GM12891 (cell line): Measurements from ENCODE around the gene HMCN1.

Experiments
- POLR2A ChIP-seq: IDR thresholded peaks from 2 replicates; pipeline ENCODE4 v1.6.1; 2011; ENCODE audit warnings: low read depth, low read length, control low read depth
- POLR2AphosphoS5 ChIP-seq: IDR thresholded peaks from 2 replicates; pipeline ENCODE4 v1.6.1; 2011; ENCODE audit warnings: low read depth, low read length, control low read depth

- TF ChIP-seq POLR2AphosphoS5 (no peak), POLR2A (no peak)
Observed at GRCh38 chr1:185819798-185820197, 85.6 kb downstream of the HMCN1 start.
